H9 (cell line): ENCODE data around the gene FOXC2. TPM values are rescaled to one million over a fixed set of nuclear protein-coding genes. Genes with fewer than 3 reads are reported as not detected.
A peak's percentile ranks its signal among the peaks of the same experiment; 100 is the strongest.

ENCODE experiments used
- DNase-seq: peaks from one replicate; pipeline ENCODE4 v3.0.0-alpha.2; 2017
- H2AFZ ChIP-seq: one replicate; pipeline ENCODE4 v1.6.1; 2013; ENCODE audit warnings: mild to moderate bottlenecking, low read length, control low read depth, moderate library complexity
- H2AK5ac ChIP-seq: 2 replicates; pipeline ENCODE4 v1.6.1; 2013; ENCODE audit warnings: low read length, control low read depth, mixed read lengths; ENCODE audit not compliant: insufficient read length
- H2BK120ac ChIP-seq: one replicate; pipeline ENCODE4 v1.6.1; 2013; ENCODE audit warnings: low read depth, mild to moderate bottlenecking, low read length, control low read depth, inconsistent platforms; ENCODE audit not compliant: poor library complexity, severe bottlenecking
- H2BK12ac ChIP-seq: 2 replicates; pipeline ENCODE4 v1.6.1; 2013; ENCODE audit warnings: low read length, control low read depth, mixed read lengths, low read depth; ENCODE audit not compliant: insufficient read length
- H2BK15ac ChIP-seq: 2 replicates; pipeline ENCODE4 v1.6.1; 2013; ENCODE audit warnings: low read depth, low read length, control low read depth
- H2BK20ac ChIP-seq: one replicate; pipeline ENCODE4 v1.6.1; 2013; ENCODE audit warnings: low read depth, mild to moderate bottlenecking, low read length, control low read depth, inconsistent platforms; ENCODE audit not compliant: poor library complexity, severe bottlenecking
- H2BK5ac ChIP-seq: 2 replicates; pipeline ENCODE4 v1.6.1; 2013; ENCODE audit warnings: low read length, control low read depth, mixed read lengths; ENCODE audit not compliant: insufficient read length
- H3K14ac ChIP-seq: 2 replicates; pipeline ENCODE4 v1.6.1; 2013; ENCODE audit warnings: low read length, control low read depth; ENCODE audit not compliant: insufficient read depth
- H3K18ac ChIP-seq: 2 replicates; pipeline ENCODE4 v1.6.1; 2013; ENCODE audit warnings: low read depth, mild to moderate bottlenecking, mixed read lengths, low read length, control low read depth; ENCODE audit not compliant: insufficient read length
- H3K23ac ChIP-seq: 2 replicates; pipeline ENCODE4 v1.6.1; 2013; ENCODE audit warnings: low read length, control low read depth, mixed read lengths, low read depth; ENCODE audit not compliant: insufficient read length
- H3K23me2 ChIP-seq: 2 replicates; pipeline ENCODE4 v1.6.1; 2013; ENCODE audit warnings: low read depth, mild to moderate bottlenecking, mixed read lengths, low read length, control low read depth; ENCODE audit not compliant: insufficient read length, poor library complexity, severe bottlenecking
- H3K27ac ChIP-seq: 2 replicates; pipeline ENCODE4 v1.5.1; 2013; ENCODE audit warnings: low read length, control low read depth, mixed read lengths, low read depth; ENCODE audit not compliant: insufficient read length
- H3K27me3 ChIP-seq: 2 replicates; pipeline ENCODE4 v1.6.1; 2013; ENCODE audit warnings: low read length, control low read depth, inconsistent platforms; ENCODE audit not compliant: insufficient read depth
- H3K4ac ChIP-seq: 2 replicates; pipeline ENCODE4 v1.6.1; 2013; ENCODE audit warnings: low read depth, mild to moderate bottlenecking, control low read depth, inconsistent platforms, low read length, moderate library complexity
- H3K4me1 ChIP-seq: 2 replicates; pipeline ENCODE4 v1.6.1; 2013; ENCODE audit warnings: low read length, control low read depth, inconsistent platforms; ENCODE audit not compliant: insufficient read depth
- H3K4me2 ChIP-seq: 2 replicates; pipeline ENCODE4 v1.6.1; 2013; ENCODE audit warnings: low read length, control low read depth, mixed read lengths; ENCODE audit not compliant: insufficient read length, insufficient read depth
- H3K56ac ChIP-seq: 2 replicates; pipeline ENCODE4 v1.6.1; 2013; ENCODE audit warnings: low read depth, mild to moderate bottlenecking, mixed read lengths, low read length, control low read depth; ENCODE audit not compliant: insufficient read length
- H3K79me1 ChIP-seq: 2 replicates; pipeline ENCODE4 v1.6.1; 2013; ENCODE audit warnings: low read depth, mild to moderate bottlenecking, moderate library complexity, low read length, control low read depth, inconsistent platforms; ENCODE audit not compliant: insufficient read depth, poor library complexity, severe bottlenecking
- H3K79me2 ChIP-seq: 2 replicates; pipeline ENCODE4 v1.6.1; 2013; ENCODE audit warnings: low read length, control low read depth, inconsistent platforms; ENCODE audit not compliant: insufficient read depth
- H3K9ac ChIP-seq: 2 replicates; pipeline ENCODE4 v1.6.1; 2013; ENCODE audit warnings: low read length, control low read depth, mixed read lengths; ENCODE audit not compliant: insufficient read length; ENCODE audit errors: extremely low read depth
- H3K9me3 ChIP-seq: one replicate; pipeline ENCODE4 v1.6.1; 2013; ENCODE audit warnings: low read depth, low read length, inconsistent platforms; ENCODE audit not compliant: control insufficient read depth
- H3T11ph ChIP-seq: one replicate; pipeline ENCODE4 v1.6.1; 2013; ENCODE audit warnings: mild to moderate bottlenecking, low read length, control low read depth, inconsistent platforms
- H4K20me1 ChIP-seq: one replicate; pipeline ENCODE4 v1.6.1; 2013; ENCODE audit not compliant: control insufficient read depth, insufficient read length, insufficient read depth
- H4K5ac ChIP-seq: 2 replicates; pipeline ENCODE4 v1.6.1; 2013; ENCODE audit warnings: low read depth, mild to moderate bottlenecking, mixed read lengths, low read length, control low read depth; ENCODE audit not compliant: insufficient read length
- H4K8ac ChIP-seq: replicated peaks from 2 replicates; pipeline ENCODE4 v1.6.1; 2013; ENCODE audit warnings: low read length, control low read depth, mixed read lengths, low read depth; ENCODE audit not compliant: insufficient read length
- H4K91ac ChIP-seq: 2 replicates; pipeline ENCODE4 v1.6.1; 2013; ENCODE audit warnings: low read depth, mild to moderate bottlenecking, moderate library complexity, mixed read lengths, low read length, control low read depth; ENCODE audit not compliant: insufficient read length
- H3K27ac Mint-ChIP-seq, 3 experiments: 2 replicates in 2 of 3; 3 replicates in 1 of 3; pipeline ENCODE4 v1.8.0; 2020 to 2021; ENCODE audit warnings: mixed read lengths in 3 of 3, mild to moderate bottlenecking in 1 of 3, moderate library complexity in 1 of 3
- H3K27me3 Mint-ChIP-seq: 2 replicates; pipeline ENCODE4 v1.8.0; 2021; ENCODE audit warnings: low read depth, mild to moderate bottlenecking, moderate library complexity, mixed read lengths
- H3K36me3 Mint-ChIP-seq, 3 experiments: 2 replicates in 2 of 3; 3 replicates in 1 of 3; pipeline ENCODE4 v1.8.0; 2020 to 2021; ENCODE audit warnings: low read depth in 3 of 3, mixed read lengths in 3 of 3; ENCODE audit not compliant: insufficient read depth in 1 of 3
- H3K4me1 Mint-ChIP-seq, 2 experiments: 2 replicates each; pipeline ENCODE4 v1.8.0; 2020; ENCODE audit warnings: mixed read lengths in 2 of 2
- H3K4me3 Mint-ChIP-seq, 2 experiments: 2 replicates in 1 of 2; 3 replicates in 1 of 2; pipeline ENCODE4 v1.8.0; 2020 to 2021; ENCODE audit warnings: mild to moderate bottlenecking in 2 of 2, mixed read lengths in 2 of 2, moderate library complexity in 1 of 2
- H3K9me3 Mint-ChIP-seq, 2 experiments: 2 replicates in 1 of 2; 3 replicates in 1 of 2; pipeline ENCODE4 v1.8.0; 2020; ENCODE audit warnings: mild to moderate bottlenecking in 2 of 2, mixed read lengths in 2 of 2, moderate library complexity in 1 of 2
- WGBS: extraction: QIAGEN DNeasy Blood & Tissue Kit; methylation state at CpG from one replicate; pipeline ENCODE4 v1.1.7; 2013; ENCODE audit warnings: missing lambda C conversion rate, low lambda C conversion rate, mixed read lengths; ENCODE audit not compliant: insufficient read length; ENCODE audit errors: extremely low coverage; 5-methylcytosine and 5-hydroxymethylcytosine counted together
- total RNA-seq: library from RNA; stranded (reverse); gene quantifications from 2 replicates; pipeline ENCODE4 v1.2.1, GENCODE V29; 2021
- TF ChIP-seq, protein P1 (sequence below): fragments of 200-600 bp; sonication (generic); conservative IDR thresholded peaks from 3 replicates; pipeline ENCODE4 v1.8.0; 2021; ENCODE audit warnings: antibody characterized with exemption, mild to moderate bottlenecking

The FOXC2 gene
- total RNA-seq, 1 experiment from 2014 or later, result not detected

DNA sequence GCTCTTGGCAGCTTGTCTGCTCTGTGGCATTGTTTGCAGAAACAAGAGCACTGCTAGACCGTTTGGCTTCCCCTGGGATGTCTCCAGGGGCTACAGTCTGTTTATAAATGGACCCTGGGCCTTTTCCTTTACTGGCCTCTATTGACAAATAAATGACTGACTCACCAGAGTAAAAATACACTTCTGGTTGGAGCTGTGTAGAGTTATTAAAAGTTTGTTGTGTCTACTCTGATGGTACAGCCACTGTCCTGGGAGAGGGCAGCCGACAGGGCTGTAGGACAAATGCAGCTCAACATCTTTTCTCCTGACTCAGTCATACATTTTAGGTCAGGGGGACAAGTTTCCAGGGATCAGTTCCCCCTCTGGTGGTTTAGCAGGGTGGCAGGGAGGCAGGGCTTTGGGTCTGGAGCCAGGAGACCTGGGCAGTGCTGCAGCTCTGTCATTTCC, 41.7 kb downstream of the FOXC2 start:
- no peak overlapping the region for H3K14ac ChIP-seq
- WGBS, result no CpG with 5 or more reads among the region's 2 CpGs
- peaks cover 8% of the 10 kb centered on the region for H3K27me3 Mint-ChIP-seq

More for the DNA sequence above, 41.7 kb downstream of the FOXC2 start:
- Mint-ChIP-seq H3K4me1 (0 out of 4 replicates have a peak, but pooled peaks cover 0 to 4% of the 10 kb centered on the region in 2 experiments), H3K4me3 (no peak overlapping the region), H3K9me3 (no peaks in the 10 kb centered on the region), H3K27ac (no peak overlapping the region), H3K36me3 (no peaks in the 10 kb centered on the region; a peak in 1 of 7 replicates)
- Histone ChIP-seq H3T11ph (no peak overlapping the region), H2BK5ac (no peak overlapping the region), H3K56ac (no peak overlapping the region), H2BK15ac (no peak overlapping the region), H3K79me1 (no peaks in the 10 kb centered on the region), H3K9me3 (no peaks in the 10 kb centered on the region), H4K5ac (no peak overlapping the region), H3K4me1 (no peaks in the 10 kb centered on the region), H2BK120ac (no peak overlapping the region), H2BK20ac (no peak overlapping the region), H3K23me2 (no peaks in the 10 kb centered on the region), H3K4ac (no peak overlapping the region), H4K91ac (no peak overlapping the region), H2BK12ac (no peak overlapping the region), H3K23ac (no peak overlapping the region), H3K27me3 (no peaks in the 10 kb centered on the region), H2AK5ac (no peak overlapping the region), H3K18ac (no peak overlapping the region), H4K8ac (no peak overlapping the region), H3K9ac (no peak overlapping the region), H3K79me2 (no peaks in the 10 kb centered on the region), H3K4me2 (no peak overlapping the region), H3K27ac (no peak overlapping the region), H2AFZ (no peak overlapping the region), H4K20me1 (no peaks in the 10 kb centered on the region)
- TF ChIP-seq, protein P1, sequence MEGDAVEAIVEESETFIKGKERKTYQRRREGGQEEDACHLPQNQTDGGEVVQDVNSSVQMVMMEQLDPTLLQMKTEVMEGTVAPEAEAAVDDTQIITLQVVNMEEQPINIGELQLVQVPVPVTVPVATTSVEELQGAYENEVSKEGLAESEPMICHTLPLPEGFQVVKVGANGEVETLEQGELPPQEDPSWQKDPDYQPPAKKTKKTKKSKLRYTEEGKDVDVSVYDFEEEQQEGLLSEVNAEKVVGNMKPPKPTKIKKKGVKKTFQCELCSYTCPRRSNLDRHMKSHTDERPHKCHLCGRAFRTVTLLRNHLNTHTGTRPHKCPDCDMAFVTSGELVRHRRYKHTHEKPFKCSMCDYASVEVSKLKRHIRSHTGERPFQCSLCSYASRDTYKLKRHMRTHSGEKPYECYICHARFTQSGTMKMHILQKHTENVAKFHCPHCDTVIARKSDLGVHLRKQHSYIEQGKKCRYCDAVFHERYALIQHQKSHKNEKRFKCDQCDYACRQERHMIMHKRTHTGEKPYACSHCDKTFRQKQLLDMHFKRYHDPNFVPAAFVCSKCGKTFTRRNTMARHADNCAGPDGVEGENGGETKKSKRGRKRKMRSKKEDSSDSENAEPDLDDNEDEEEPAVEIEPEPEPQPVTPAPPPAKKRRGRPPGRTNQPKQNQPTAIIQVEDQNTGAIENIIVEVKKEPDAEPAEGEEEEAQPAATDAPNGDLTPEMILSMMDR, result 0 out of 3 replicates have a peak, but pooled peaks have one; percentile 20
- DNase-seq, result no peak
